SU-DHL-6 (cell line): Measurements from ENCODE around the gene DIP2C.

Experiments
- EZH2phosphoT487 ChIP-seq: fragments of 200-600 bp; sonication (generic), shearing (Covaris generic); conservative IDR thresholded peaks from 2 replicates; pipeline ENCODE4 v1.6.1; 2018; ENCODE audit warnings: mild to moderate bottlenecking, antibody characterized with exemption, low read length, moderate library complexity, mixed read lengths
- TF ChIP-seq, protein P1 (sequence below): fragments of 200-600 bp; sonication (generic); IDR thresholded peaks from one replicate; pipeline ENCODE4 v1.5.1; 2017; ENCODE audit warnings: antibody characterized with exemption, mild to moderate bottlenecking, low read length, moderate library complexity; ENCODE audit not compliant: insufficient read depth, poor library complexity, severe bottlenecking

DNA sequence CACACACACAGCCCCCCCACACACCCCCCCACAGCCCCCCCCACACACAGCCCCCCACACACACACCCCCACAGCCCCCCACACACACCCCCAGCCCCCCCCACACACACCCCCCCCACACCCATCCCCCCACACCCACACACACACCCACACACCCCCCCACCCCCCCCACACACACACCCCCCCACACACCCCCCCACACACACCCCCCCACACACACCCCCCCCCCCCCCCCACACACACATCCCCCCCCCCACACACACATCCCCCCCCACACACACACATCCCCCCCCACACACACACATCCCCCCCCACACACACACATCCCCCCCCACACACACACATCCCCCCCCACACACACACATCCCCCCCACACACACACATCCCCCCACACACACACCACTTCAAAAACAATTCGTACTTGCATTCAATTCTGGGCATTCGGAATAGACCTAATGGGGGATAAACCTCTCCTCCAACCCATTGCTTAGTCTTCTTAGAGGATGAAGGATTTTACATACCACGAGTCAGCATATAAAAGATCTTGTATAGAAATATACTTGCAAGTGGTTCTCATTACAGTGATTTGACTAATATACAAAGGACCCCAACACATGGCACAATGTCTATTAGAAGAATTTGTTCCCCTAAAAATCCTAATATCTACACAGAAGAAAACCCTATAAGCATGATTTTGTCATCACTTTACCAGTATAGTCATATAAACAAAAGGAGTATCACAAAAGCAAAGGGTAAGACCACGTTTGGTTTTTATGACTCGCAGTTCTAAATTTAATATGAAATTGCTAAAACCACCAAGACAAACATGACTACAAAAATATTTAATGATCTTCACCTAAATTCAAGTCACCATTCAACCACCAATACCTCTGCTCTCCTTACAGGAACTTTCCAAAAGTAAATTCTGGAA is 80.9 kb downstream of the DIP2C start:
- TF ChIP-seq, protein P1, sequence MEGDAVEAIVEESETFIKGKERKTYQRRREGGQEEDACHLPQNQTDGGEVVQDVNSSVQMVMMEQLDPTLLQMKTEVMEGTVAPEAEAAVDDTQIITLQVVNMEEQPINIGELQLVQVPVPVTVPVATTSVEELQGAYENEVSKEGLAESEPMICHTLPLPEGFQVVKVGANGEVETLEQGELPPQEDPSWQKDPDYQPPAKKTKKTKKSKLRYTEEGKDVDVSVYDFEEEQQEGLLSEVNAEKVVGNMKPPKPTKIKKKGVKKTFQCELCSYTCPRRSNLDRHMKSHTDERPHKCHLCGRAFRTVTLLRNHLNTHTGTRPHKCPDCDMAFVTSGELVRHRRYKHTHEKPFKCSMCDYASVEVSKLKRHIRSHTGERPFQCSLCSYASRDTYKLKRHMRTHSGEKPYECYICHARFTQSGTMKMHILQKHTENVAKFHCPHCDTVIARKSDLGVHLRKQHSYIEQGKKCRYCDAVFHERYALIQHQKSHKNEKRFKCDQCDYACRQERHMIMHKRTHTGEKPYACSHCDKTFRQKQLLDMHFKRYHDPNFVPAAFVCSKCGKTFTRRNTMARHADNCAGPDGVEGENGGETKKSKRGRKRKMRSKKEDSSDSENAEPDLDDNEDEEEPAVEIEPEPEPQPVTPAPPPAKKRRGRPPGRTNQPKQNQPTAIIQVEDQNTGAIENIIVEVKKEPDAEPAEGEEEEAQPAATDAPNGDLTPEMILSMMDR, result no peak
- TF ChIP-seq EZH2phosphoT487, result no peak
